ENCODE results near the gene AMER3.
"Not testable (repeated sequence)": the region's sequence is repeated elsewhere in the genome, so short reads cannot be mapped to it uniquely, and the experiment has no call there.

The AMER3 gene, protein sequence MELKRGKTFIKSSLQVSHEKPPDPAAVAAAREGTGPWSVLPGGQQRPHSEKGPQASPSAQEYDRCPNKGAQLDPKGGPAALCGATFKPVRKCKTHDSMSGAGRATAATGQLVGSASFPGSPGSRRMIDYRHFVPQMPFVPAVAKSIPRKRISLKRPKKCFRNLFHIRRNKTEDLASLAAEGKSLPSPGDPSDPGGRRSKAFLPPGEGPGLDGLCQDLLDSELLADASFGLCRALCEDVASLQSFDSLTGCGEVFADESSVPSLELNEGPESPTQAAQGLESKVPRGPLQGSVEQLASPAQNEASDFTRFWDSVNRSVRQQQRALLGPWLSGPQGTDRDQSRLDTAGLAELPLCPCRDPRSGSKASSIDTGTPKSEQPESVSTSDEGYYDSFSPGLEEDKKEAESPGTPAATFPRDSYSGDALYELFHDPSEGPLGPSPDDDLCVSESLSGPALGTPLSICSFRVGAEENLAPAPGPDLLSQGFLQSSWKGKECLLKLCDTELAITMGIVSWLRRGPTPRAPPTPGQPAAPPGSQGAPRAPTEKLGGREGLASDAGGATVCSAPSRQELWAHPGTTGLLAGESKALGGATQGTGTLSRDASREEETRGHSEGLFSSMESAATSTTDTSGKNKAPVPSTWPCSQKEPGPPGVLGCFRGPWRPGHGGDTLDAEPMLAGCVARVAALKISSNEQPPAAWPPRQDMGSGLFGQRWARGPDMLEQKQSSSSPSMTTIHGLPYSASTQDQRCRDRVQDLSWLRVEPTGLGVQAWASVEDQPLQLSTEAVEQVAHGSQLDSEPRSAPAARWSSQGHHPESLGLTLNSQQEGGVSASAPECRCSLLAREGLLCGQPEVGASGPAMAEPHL

DNA sequence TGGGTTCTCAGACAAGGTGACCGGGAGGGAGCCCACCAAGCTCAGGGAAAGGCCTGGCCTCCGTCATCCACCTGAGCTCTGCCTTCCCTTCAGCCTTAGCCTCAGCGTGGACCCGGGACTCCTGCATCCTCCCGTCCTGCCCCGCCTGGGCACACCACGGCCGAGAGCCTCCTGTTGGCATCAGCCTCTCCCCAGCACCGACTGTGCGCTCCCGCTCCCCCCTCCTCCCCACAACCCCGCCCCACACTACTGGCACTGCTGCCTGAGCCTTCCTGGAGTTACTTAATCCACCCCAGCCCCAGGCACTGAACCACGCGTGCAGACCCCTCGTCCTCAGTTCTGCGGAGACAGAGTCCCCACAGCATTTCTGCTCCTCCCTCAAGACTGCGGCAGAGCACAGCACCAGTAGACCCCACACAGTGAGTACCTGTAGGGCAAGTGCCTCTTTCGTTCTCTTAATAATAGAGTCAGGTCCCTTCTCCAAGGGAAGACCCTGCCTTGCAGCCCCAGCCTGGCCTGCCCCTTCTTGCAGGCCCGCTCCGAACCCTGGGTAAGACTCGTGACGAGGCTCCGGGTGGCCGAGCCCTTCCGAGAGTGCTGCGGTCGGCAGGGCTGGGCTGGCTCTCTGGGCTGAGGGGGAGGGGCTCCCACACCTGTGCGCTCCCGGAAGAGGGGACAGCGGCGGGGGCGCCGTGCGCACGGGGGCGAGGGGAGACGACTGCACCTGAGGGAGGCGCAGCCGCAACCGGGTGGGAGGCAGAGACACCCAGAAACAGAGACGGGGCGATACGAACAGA, at the start of gene AMER3:
Gene AMER3 (plus strand): TSS at position 285 of the 797 bp plus-strand sequence. CDS start 6,533 bp downstream, outside the sequence.
- TF ChIP-seq, protein P1, sequence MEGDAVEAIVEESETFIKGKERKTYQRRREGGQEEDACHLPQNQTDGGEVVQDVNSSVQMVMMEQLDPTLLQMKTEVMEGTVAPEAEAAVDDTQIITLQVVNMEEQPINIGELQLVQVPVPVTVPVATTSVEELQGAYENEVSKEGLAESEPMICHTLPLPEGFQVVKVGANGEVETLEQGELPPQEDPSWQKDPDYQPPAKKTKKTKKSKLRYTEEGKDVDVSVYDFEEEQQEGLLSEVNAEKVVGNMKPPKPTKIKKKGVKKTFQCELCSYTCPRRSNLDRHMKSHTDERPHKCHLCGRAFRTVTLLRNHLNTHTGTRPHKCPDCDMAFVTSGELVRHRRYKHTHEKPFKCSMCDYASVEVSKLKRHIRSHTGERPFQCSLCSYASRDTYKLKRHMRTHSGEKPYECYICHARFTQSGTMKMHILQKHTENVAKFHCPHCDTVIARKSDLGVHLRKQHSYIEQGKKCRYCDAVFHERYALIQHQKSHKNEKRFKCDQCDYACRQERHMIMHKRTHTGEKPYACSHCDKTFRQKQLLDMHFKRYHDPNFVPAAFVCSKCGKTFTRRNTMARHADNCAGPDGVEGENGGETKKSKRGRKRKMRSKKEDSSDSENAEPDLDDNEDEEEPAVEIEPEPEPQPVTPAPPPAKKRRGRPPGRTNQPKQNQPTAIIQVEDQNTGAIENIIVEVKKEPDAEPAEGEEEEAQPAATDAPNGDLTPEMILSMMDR (IDR thresholded peaks at IDR 0.05; ENCODE audit: poor library complexity, severe bottlenecking): no peak
- no peak for DNase-seq (ENCODE audit: low spot score)
- H3K4me1 ChIP-seq (ENCODE audit: insufficient read depth, poor library complexity, severe bottlenecking): no peaks in the 10 kb centered on the region
- H3K27ac ChIP-seq (ENCODE audit: poor library complexity, severe bottlenecking): no peak within 1 kb of the TSS
- no peaks in the 10 kb centered on the region for H3K9me3 ChIP-seq (ENCODE audit: severe bottlenecking)
- no peak; the same call in 2 of the 3 replicates for ATAC-seq (ENCODE audit: low read depth)
- peak within 1 kb of the TSS; percentile 21 for H3K4me3 ChIP-seq (ENCODE audit: severe bottlenecking)
- H3K36me3 ChIP-seq (ENCODE audit: low read depth): no peaks in the 10 kb centered on the region
- peaks cover 45% of the 10 kb centered on the region for H3K27me3 ChIP-seq (ENCODE audit: insufficient read depth, poor library complexity, severe bottlenecking)

DNA sequence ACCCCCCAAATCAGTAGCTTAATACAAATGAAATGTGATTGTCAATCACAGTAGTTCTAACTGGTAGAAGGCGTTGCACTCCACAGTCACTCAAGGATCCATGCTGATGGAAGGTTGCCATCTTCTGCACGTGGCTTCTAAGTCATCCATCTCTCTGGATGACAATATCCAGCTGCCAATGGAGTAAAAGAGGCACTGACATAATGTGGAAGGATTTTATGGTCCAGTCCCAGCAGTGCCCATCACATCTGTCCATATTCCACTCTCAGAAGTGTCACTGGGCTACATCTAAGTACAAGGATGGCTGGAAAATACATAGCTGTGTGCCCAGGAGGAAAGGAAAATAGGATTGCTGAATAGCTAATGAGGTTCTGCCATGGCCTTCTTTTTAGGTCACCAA, 40.5 kb upstream of the AMER3 start:
- not testable (repeated sequence) for H3K9me3 ChIP-seq (ENCODE audit: severe bottlenecking); H3K4me1 ChIP-seq (ENCODE audit: insufficient read depth, poor library complexity, severe bottlenecking); H3K27ac ChIP-seq (ENCODE audit: poor library complexity, severe bottlenecking); H3K36me3 ChIP-seq (ENCODE audit: low read depth); H3K27me3 ChIP-seq (ENCODE audit: insufficient read depth, poor library complexity, severe bottlenecking); DNase-seq (ENCODE audit: low spot score); ATAC-seq (ENCODE audit: low read depth); H3K4me3 ChIP-seq (ENCODE audit: severe bottlenecking)

DNA sequence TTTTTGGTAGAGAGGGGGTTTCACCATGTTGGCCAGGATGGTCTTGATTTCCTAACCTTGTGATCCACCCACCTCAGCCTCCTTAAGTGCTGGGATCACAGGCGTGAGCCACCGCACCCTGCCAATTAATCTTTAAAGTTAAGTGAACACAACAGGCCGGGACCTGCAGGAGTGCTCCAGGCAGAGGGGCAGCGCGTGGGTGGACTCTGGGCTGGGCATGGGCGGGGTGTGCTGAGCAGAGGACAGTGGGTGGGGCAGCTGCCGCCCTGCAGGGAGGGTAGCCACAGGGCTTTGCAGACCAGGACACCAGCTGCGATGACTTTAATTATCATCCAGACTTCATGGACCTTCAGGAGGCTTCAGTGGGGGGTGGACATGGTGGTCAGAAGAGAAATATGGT, 35.3 kb upstream of the AMER3 start:
- TF ChIP-seq, protein P1 (IDR thresholded peaks at IDR 0.05; ENCODE audit: poor library complexity, severe bottlenecking): no peak
- H3K36me3 ChIP-seq (ENCODE audit: low read depth): no peaks in the 10 kb centered on the region
- H3K9me3 ChIP-seq (ENCODE audit: severe bottlenecking): no peaks in the 10 kb centered on the region
- no peak overlapping the region for H3K27ac ChIP-seq (ENCODE audit: poor library complexity, severe bottlenecking)
- no peaks in the 10 kb centered on the region for H3K27me3 ChIP-seq (ENCODE audit: insufficient read depth, poor library complexity, severe bottlenecking)
- no peaks in the 10 kb centered on the region for H3K4me1 ChIP-seq (ENCODE audit: insufficient read depth, poor library complexity, severe bottlenecking)
- no peak overlapping the region for H3K4me3 ChIP-seq (ENCODE audit: severe bottlenecking)
- DNase-seq (ENCODE audit: low spot score) (no peak), ATAC-seq (ENCODE audit: low read depth) (peak; percentile 79; the same call in 2 of the 3 replicates)

DNA sequence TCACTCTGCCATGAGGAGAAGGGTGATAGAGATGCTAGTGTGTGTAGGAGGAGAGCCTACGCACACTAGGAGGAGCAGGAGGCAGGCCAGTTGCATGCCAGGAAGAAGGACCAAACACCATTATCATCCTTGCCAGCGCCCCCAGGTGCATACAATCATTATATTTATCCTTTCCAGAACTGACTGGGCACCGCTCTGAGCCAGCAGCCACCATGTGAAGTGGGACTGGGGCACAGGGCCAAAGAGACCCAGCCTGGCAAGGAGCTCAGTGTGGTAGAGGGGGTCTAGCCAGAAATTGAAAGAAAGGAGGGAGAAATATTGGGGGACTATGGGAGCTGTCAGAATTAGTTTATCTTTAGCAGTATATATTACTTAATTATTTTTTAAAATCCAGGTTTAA, 34.8 kb upstream of the AMER3 start:
- no peaks in the 10 kb centered on the region for H3K36me3 ChIP-seq (ENCODE audit: low read depth)
- DNase-seq (ENCODE audit: low spot score) (no peak), ATAC-seq (ENCODE audit: low read depth) (no peak)
- no peak overlapping the region for H3K27ac ChIP-seq (ENCODE audit: poor library complexity, severe bottlenecking)
- H3K27me3 ChIP-seq (ENCODE audit: insufficient read depth, poor library complexity, severe bottlenecking): no peaks in the 10 kb centered on the region
- no peaks in the 10 kb centered on the region for H3K4me1 ChIP-seq (ENCODE audit: insufficient read depth, poor library complexity, severe bottlenecking)
- H3K9me3 ChIP-seq (ENCODE audit: severe bottlenecking): no peaks in the 10 kb centered on the region
- TF ChIP-seq, protein P1 (IDR thresholded peaks at IDR 0.05; ENCODE audit: poor library complexity, severe bottlenecking): no peak
- H3K4me3 ChIP-seq (ENCODE audit: severe bottlenecking): no peak overlapping the region

DNA sequence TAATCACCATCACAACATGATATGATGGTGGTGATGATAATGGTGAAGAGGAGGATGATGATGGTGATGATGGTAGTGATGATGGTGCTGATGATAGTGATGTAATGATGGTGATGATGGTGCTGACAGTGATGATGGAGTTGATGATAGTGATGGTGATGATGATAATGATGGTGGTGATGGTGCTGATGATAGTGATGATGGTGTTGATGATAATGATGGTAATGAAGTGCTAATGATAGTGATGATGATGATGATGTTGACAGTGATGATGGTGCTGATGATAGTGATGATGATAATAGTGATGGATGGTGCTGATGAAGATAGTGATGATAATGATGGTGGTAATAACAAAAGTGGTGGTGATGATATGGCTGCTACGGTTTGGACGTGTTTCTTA, 30.9 kb upstream of the AMER3 start:
- TF ChIP-seq, protein P1 (IDR thresholded peaks at IDR 0.05; ENCODE audit: poor library complexity, severe bottlenecking): no peak
- no peak overlapping the region for H3K27ac ChIP-seq (ENCODE audit: poor library complexity, severe bottlenecking)
- peaks cover 10% of the 10 kb centered on the region for H3K4me1 ChIP-seq (ENCODE audit: insufficient read depth, poor library complexity, severe bottlenecking)
- no peak overlapping the region for H3K4me3 ChIP-seq (ENCODE audit: severe bottlenecking)
- H3K9me3 ChIP-seq (ENCODE audit: severe bottlenecking): no peaks in the 10 kb centered on the region
- H3K27me3 ChIP-seq (ENCODE audit: insufficient read depth, poor library complexity, severe bottlenecking): no peaks in the 10 kb centered on the region
- H3K36me3 ChIP-seq (ENCODE audit: low read depth): no peaks in the 10 kb centered on the region
- ATAC-seq (ENCODE audit: low read depth) (no peak), DNase-seq (ENCODE audit: low spot score) (no peak)

Measured in RWPE2 (cell line).